Heart right ventricle (tissue), 16 donors: ENCODE data around the gene IL9. TPM values are rescaled to one million over a fixed set of nuclear protein-coding genes. Genes with fewer than 3 reads are reported as not detected.

Experiments
- ATAC-seq, 8 donors: fragments of 200-7000 bp; cut with Tn5 transposase; one replicate each; pipeline ENCODE4 v1.9.1; 2020; ENCODE audit warnings: mild to moderate bottlenecking in 8 of 8, moderate library complexity in 8 of 8, moderate number of reproducible peaks in 1 of 8
- DNase-seq, 2 donors: peaks; one replicate each; pipeline ENCODE4 v3.0.0-alpha.2; 2020
- H3K27ac ChIP-seq, 10 donors: fragments of 200-600 bp; sonication (generic) in 2 of 10; one replicate each; pipeline versions ENCODE4 v1.5.0 to v1.8.0; 2020 to 2022; ENCODE audit warnings: mild to moderate bottlenecking in 3 of 10
- H3K27me3 ChIP-seq, 7 donors: fragments of 200-600 bp; one replicate each; pipeline ENCODE4 v1.8.0; 2021 to 2022; ENCODE audit warnings: mild to moderate bottlenecking in 2 of 7
- H3K36me3 ChIP-seq, 9 donors: fragments of 200-600 bp; sonication (generic) in 1 of 9; one replicate each; pipeline versions ENCODE4 v1.5.0 to v1.8.0; 2020 to 2022; ENCODE audit warnings: mild to moderate bottlenecking in 2 of 9
- H3K4me1 ChIP-seq, 9 donors: fragments of 200-600 bp; sonication (generic) in 1 of 9; one replicate each; pipeline versions ENCODE4 v1.5.0 to v1.8.0; 2020 to 2022; ENCODE audit warnings: mild to moderate bottlenecking in 4 of 9
- H3K4me3 ChIP-seq, 10 donors: fragments of 200-600 bp; sonication (generic) in 2 of 10; one replicate each; pipeline versions ENCODE4 v1.5.0 to v1.8.0; 2020 to 2022; ENCODE audit warnings: mild to moderate bottlenecking in 7 of 10, moderate library complexity in 2 of 10
- H3K9me3 ChIP-seq, 11 donors: fragments of 200-600 bp in 10 of 11; sonication (generic) in 2 of 11; one replicate each; pipeline versions ENCODE4 v1.5.0 to v1.8.0; 2013 to 2022; ENCODE audit warnings: mild to moderate bottlenecking in 2 of 11, control low read depth in 1 of 11, moderate library complexity in 1 of 11
- WGBS, 2 donors: extraction: QIAGEN DNeasy Blood & Tissue Kit; methylation state at CpG; one replicate each; pipeline ENCODE4 v1.1.7; 2013; ENCODE audit warnings: inconsistent platforms in 1 of 2; 5-methylcytosine and 5-hydroxymethylcytosine counted together
- intact Hi-C, 10 donors: fragments of 100-400 bp; cut with DNase I; formaldehyde crosslinking; loops; one replicate each; pipeline versions ENCODE4 v1.11.1 to v1.14.2; 2022
- polyA plus RNA-seq, 2 donors: library from polyadenylated mRNA; stranded (reverse); fragments of 200-250 nt; gene quantifications; one replicate each; pipeline ENCODE4 v1.2.3, GENCODE V29; 2013
- total RNA-seq, 10 donors: library from RNA; stranded (reverse); fragmentation: NEBNext Ultra II Directional in 3 of 10; extraction: Animal tissue kit (Norgen Biotek cat#: 25700) in 3 of 10; gene quantifications; one replicate each; pipeline versions ENCODE4 v1.2.1 to v1.2.4, GENCODE V29; 2021 to 2023
- TF ChIP-seq, protein P1 (sequence below), 9 donors: fragments of 200-600 bp; sonication (generic) in 2 of 9; IDR thresholded peaks; one replicate each; pipeline versions ENCODE4 v1.5.0 to v1.8.0; 2021 to 2022; ENCODE audit warnings: antibody characterized with exemption in 9 of 9, mild to moderate bottlenecking in 5 of 9, moderate library complexity in 1 of 9
- donor health status: Arrhythmogenic right ventricular cardiomyopathy.
- donor health status: ischemic (EF 13 %, LVEDD 7.1; RV severe dilation, severe dysfunction).
- donor health status: healthy with polysubstance abuse.
- donor health status: DM: no; HTN: yes; CAD: no.
- donor health status: DM: no; HTN: no; CAD: no.
- donor health status: ischemic (EF 25% LVEDD 6.9; RV normal size, moderate dysfunction).
- donor health status: ischemic (EF 25% LVEDD 5.7; RV mildly dilated, moderate dysfunction).
- donor health status: healthy.
- donor health status: DM: yes; HTN: yes; CAD: no.
- donor health status: Ischemic cardiomyopathy.
- donor health status: ischemic (EF 35%, LVEDD 5.7; RV mildly dilated, moderate dysfunction).
- donor health status: nonischemic (EF 11% LVEDD 7.7; RV severe dilation, severe dysfunction).
- donor health status: DM: yes; HTN: yes; CAD: no.
- donor health status: PGD.
- donor health status: ischemic (EF 29% LVEDD 5.4; RV normal size, mild dysfunction).
- donor health status: nonischemic (EF 23%, LVEDD 6.1; RV moderate dilation, normal function).

Gene IL9
- total and polyA plus RNA-seq, 12 donors: not detected

DNA sequence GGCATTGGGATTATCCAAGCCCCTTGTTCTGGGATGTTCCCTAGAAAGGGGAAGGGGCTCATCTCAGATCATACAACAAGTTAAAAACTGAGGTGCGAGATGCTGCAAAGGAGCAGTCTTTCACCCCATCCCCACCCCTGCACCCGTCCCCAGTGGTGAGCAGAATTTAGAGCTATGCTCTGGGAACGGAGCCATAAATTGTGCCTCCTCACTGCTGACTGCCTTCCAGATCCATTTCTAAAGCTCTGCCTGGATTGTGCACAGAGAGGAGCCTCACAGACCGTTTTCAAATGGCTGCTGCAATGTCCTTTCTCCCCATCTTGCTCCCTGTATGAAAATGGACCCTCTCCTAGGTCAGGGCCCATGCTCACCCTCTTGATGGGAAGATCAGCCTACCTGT, 52.9 kb downstream of the IL9 start:
- TF ChIP-seq, protein P1, sequence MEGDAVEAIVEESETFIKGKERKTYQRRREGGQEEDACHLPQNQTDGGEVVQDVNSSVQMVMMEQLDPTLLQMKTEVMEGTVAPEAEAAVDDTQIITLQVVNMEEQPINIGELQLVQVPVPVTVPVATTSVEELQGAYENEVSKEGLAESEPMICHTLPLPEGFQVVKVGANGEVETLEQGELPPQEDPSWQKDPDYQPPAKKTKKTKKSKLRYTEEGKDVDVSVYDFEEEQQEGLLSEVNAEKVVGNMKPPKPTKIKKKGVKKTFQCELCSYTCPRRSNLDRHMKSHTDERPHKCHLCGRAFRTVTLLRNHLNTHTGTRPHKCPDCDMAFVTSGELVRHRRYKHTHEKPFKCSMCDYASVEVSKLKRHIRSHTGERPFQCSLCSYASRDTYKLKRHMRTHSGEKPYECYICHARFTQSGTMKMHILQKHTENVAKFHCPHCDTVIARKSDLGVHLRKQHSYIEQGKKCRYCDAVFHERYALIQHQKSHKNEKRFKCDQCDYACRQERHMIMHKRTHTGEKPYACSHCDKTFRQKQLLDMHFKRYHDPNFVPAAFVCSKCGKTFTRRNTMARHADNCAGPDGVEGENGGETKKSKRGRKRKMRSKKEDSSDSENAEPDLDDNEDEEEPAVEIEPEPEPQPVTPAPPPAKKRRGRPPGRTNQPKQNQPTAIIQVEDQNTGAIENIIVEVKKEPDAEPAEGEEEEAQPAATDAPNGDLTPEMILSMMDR (IDR thresholded peaks at IDR 0.05): no peak
- WGBS, 2 donors: 48 to 49% methylated on average over 4 of the region's 4 CpGs
- peaks cover 0 to 4% (median 0%) of the 10 kb centered on the region in 9 donors for H3K4me1 ChIP-seq
- H3K27ac ChIP-seq: no peak overlapping the region
- no peak overlapping the region for H3K4me3 ChIP-seq
- H3K36me3 ChIP-seq: no peaks in the 10 kb centered on the region
- ATAC-seq (peak in 4 of 8 donors; percentile 42 to 81 (median 78)), DNase-seq (no peak)
- H3K9me3 ChIP-seq: peaks cover 0 to 7% (median 0%) of the 10 kb centered on the region in 11 donors
- H3K27me3 ChIP-seq: peaks cover 0 to 32% (median 14%) of the 10 kb centered on the region in 7 donors
- intact Hi-C loops: no loop called here

Other genes with a start within 250 kb of the IL9 start
- gene SLC25A48, start 61.2 kb downstream of the IL9 start, total RNA-seq: under 1 TPM in 4 of 10 donors, not detected in 6; 0.16 to 0.40 (median 0.23) TPM
- 10 to 100 TPM in 1 of 2 donors, not detected in 1; 10.8 TPM for gene SLC25A48, start 61.2 kb downstream of the IL9 start, polyA plus RNA-seq
- gene LECT2, start 59.1 kb upstream of the IL9 start, total RNA-seq: not detected
- gene LECT2, start 59.1 kb upstream of the IL9 start, polyA plus RNA-seq: not detected
- gene TGFBI, start 133.1 kb upstream of the IL9 start, total RNA-seq: 100 to 1,000 TPM in 1 of 10 donors, 10 to 100 TPM in 9; 29.6 to 137 (median 46.2) TPM
- gene TGFBI, start 133.1 kb upstream of the IL9 start, polyA plus RNA-seq: 10 to 100 TPM; 65.5 to 69.9 TPM
- 10 to 100 TPM; 33.3 to 53.8 (median 39.8) TPM for gene SMAD5, start 237.0 kb upstream of the IL9 start, total RNA-seq
- 1 to 10 TPM; 7.0 to 8.5 TPM for gene SMAD5, start 237.0 kb upstream of the IL9 start, polyA plus RNA-seq